ENCODE measurements around the gene RMRP.

DNA sequence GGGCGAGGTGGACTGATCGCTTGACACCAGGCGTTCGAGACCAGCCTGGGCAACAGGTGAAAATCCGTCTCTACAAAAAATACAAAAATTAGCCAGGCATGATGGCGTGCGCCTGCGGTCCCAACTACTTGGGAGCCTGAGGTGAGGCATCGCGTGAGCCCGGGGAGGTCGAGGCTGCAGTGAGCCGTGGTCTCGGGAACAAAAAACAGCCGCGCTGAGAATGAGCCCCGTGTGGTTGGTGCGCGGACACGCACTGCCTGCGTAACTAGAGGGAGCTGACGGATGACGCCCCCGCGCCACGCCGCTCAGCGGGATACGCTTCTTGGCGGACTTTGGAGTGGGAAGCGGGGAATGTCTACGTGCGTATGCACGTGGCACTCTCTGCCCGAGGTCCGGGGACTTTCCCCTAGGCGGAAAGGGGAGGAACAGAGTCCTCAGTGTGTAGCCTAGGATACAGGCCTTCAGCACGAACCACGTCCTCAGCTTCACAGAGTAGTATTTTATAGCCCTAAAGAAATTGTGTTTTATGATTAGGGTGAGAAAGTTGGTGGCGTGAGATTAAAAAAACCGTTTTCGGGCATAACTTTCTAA lies at the start of gene RMRP:
- TF ChIP-seq, protein P1, sequence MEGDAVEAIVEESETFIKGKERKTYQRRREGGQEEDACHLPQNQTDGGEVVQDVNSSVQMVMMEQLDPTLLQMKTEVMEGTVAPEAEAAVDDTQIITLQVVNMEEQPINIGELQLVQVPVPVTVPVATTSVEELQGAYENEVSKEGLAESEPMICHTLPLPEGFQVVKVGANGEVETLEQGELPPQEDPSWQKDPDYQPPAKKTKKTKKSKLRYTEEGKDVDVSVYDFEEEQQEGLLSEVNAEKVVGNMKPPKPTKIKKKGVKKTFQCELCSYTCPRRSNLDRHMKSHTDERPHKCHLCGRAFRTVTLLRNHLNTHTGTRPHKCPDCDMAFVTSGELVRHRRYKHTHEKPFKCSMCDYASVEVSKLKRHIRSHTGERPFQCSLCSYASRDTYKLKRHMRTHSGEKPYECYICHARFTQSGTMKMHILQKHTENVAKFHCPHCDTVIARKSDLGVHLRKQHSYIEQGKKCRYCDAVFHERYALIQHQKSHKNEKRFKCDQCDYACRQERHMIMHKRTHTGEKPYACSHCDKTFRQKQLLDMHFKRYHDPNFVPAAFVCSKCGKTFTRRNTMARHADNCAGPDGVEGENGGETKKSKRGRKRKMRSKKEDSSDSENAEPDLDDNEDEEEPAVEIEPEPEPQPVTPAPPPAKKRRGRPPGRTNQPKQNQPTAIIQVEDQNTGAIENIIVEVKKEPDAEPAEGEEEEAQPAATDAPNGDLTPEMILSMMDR (IDR thresholded peaks at IDR 0.05; ENCODE audit: borderline replicate concordance, extremely low read depth, low read length, poor library complexity, severe bottlenecking) = peak; percentile 34
- no peak for TF ChIP-seq EZH2 (IDR thresholded peaks at IDR 0.05; ENCODE audit: borderline replicate concordance, low read depth, low read length, severe bottlenecking)

Measured in DND-41 (cell line).